ENCODE data around the gene IGSF8.

Gene IGSF8, protein sequence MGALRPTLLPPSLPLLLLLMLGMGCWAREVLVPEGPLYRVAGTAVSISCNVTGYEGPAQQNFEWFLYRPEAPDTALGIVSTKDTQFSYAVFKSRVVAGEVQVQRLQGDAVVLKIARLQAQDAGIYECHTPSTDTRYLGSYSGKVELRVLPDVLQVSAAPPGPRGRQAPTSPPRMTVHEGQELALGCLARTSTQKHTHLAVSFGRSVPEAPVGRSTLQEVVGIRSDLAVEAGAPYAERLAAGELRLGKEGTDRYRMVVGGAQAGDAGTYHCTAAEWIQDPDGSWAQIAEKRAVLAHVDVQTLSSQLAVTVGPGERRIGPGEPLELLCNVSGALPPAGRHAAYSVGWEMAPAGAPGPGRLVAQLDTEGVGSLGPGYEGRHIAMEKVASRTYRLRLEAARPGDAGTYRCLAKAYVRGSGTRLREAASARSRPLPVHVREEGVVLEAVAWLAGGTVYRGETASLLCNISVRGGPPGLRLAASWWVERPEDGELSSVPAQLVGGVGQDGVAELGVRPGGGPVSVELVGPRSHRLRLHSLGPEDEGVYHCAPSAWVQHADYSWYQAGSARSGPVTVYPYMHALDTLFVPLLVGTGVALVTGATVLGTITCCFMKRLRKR
- total RNA-seq, result 27.8 to 44.7 reads per million in 2 experiments

GRCh38 chr1:160097911-160098851 lies at the start of gene IGSF8:
Gene IGSF8, minus strand, starts transcription at chr1:160098619. Its CDS starts 147 bp downstream, at chr1:160098472.
- DNase-seq (ENCODE audit: low read depth), result peak; percentile 91

- DNase-seq (ENCODE audit: low read depth), result no peak
Observed at GRCh38 chr1:160148121-160148520, 49.7 kb upstream of the IGSF8 start.

DNA sequence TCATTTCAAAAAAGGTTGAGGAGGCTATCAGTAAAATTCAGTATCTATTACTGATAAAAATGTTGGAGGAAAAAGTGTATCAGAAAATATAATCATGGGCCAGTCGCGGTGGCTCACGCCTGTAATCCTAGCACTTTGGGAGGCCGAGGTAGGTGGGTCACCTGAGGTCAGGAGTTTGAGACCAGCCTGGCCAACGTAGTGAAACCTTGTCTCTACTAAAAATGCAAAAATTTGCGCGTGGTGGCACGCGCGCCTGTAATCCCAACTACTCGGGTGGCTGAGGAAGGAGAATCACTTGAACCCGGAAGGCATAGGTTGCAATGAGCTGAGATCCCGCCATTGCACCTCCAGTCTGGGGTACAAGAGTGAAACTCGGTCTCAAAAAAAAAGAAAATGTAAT lies 47.7 kb upstream of the IGSF8 start:
- no peak for DNase-seq (ENCODE audit: low read depth)

DNA sequence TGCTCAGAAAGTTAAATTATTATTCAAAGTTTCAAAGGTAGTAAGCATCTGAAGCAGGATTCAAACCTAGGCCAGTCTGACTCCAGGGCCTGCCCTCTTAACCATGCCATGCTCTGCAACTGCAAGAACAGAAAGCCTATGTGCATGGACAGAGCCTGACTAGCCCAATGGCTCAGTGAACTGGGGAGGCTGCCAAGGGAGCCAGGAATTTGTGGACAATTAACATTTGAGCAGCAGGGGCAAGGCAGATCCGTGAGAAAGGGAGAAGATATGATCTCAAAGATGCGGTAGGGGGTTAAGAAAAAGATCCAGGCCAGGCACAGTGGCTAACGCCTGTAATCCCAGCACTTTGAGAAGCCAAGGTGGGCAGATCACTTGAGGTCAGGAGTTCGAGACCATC lies 46.5 kb upstream of the IGSF8 start:
- no peak for DNase-seq (ENCODE audit: low read depth)

DNA sequence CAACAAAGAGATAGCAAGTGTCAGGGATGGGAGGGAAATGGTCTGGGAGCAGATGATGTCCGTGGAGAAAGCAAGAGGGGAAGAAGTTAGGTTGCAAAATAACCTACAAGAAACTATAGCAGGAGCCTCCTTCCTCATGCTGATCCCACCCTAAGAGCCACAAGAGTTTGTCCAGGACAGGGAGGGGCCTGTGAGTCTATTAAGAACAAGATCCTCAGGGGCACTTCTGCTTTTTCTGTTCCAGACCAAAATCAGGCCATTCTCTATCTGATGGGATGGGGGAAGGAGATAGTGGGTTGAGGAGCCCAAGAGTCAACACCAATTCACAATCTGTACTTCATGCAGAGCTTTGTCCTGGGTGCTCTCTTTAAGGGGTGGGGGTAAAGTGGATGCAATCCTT lies 45.3 kb upstream of the IGSF8 start:
- no peak for DNase-seq (ENCODE audit: low read depth)

- DNase-seq (ENCODE audit: low read depth), result no peak
Observed at GRCh38 chr1:160139840-160140239, 41.4 kb upstream of the IGSF8 start.

- DNase-seq (ENCODE audit: low read depth), result no peak
Observed at GRCh38 chr1:160137216-160137862, 38.9 kb upstream of the IGSF8 start.

GRCh38 chr1:160136926-160137200 lies 38.4 kb upstream of the IGSF8 start:
- no peak for DNase-seq (ENCODE audit: low read depth)

DNA sequence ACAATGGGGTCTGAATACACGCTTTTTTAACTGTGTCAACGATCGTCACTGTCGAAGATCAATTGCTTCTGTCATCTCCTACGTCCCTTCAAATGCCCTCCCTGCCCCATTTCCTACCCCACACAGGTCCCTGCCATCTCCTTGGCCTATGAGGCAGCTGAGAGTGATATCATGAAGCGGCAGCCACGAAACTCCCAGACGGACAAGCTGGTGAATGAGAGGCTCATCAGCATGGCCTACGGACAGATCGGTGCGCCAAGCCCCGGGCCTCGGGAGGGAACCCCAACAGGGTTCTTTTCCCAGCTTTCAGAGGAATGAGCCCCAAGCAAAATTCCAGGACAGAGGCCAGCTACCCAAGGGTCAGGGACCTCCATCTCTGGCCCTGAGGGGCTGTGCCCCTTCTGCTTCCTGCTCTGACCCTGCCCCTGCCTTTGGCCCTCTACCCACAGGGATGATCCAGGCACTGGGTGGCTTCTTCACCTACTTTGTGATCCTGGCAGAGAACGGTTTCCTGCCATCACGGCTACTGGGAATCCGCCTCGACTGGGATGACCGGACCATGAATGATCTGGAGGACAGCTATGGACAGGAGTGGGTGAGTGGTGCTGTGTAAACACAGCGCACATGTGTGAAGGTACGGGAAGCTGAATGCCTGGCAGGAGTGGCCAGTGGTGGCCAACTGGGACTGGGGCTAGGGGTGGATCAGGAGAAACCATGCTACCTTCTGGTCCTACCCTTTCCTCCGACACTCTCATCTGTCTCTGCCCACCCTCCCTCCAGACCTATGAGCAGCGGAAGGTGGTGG lies 37.9 kb upstream of the IGSF8 start:
- DNase-seq (ENCODE audit: low read depth), result no peak

DNA sequence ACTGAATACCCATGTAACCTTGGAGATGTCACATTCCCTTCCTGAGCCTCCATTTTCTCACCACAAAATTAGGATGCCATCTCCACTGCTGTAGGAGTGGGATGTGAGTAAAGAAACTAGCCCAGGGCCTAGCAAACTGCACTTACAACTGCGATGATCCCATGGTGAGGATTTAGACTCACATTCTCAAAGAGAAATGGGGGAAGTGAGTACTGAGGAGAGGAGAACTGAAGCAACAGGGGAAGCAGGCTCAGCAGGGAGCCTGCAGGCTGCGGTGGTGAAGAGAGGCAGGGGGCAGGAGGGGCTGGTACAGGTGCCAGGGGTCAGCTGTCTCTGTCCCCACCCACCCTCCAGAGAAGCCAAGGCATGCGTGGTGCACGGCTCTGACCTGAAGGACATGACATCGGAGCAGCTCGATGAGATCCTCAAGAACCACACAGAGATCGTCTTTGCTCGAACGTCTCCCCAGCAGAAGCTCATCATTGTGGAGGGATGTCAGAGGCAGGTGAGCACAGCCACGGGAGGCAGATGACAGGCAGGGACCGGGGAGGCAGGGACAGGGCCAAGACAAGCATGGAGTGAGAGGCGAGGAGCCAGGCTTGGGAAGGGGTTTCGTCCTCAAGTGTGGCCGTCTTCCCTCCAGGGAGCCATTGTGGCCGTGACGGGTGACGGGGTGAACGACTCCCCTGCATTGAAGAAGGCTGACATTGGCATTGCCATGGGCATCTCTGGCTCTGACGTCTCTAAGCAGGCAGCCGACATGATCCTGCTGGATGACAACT lies 36.6 kb upstream of the IGSF8 start:
- DNase-seq (ENCODE audit: low read depth), result no peak

DNA sequence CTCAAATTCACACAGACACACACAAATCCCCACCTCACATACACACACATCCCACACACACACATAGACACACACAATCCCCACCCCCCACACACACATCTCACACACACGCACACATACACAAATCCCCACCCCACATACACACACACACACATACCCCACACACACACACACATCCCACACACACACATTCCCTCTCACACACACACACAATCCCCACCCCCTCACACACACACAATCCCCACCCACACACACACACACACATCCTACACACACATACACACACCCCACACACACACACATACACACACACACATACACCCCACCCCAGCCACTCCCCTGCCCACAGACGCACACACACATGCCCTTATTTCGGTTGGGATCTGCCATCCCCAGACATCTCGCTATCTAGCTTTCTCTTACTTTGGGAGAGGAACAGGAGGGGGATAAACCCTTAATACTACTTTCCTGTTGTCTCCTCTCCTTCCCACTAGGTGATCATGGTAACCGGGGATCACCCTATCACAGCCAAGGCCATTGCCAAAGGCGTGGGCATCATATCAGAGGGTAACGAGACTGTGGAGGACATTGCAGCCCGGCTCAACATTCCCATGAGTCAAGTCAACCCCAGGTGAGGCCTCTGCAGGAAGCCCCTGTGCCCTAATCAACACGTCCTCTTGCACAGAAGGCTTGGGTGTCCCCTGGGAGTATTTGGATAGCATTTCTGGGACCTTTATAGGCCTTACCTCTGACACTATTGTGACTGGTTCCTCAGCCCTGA lies 35.8 kb upstream of the IGSF8 start:
- no peak for DNase-seq (ENCODE audit: low read depth)

- DNase-seq (ENCODE audit: low read depth), result no peak
Observed at GRCh38 chr1:160131803-160132565, 33.6 kb upstream of the IGSF8 start.

DNA sequence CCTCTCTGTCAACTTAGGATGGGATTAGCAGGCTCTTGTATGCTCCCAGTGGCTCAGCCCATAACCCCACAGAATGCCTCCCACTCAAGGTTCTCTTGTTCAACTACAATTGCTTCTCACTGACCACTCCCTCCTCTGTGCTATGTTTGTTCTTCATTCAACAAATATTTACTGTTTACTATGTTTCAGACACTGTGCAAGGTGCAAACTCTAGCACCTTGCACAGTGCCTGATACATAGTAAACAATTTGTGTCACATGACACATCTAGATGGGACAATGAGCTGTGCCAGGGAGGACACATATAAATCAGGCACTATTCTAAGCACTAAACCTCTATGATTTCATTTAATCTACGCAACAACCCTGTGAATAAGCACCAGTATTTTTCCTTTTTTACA lies 32.5 kb upstream of the IGSF8 start:
- DNase-seq (ENCODE audit: low read depth), result no peak

GRCh38 chr1:160130486-160130885 lies 32.1 kb upstream of the IGSF8 start:
- DNase-seq (ENCODE audit: low read depth), result no peak

DNA sequence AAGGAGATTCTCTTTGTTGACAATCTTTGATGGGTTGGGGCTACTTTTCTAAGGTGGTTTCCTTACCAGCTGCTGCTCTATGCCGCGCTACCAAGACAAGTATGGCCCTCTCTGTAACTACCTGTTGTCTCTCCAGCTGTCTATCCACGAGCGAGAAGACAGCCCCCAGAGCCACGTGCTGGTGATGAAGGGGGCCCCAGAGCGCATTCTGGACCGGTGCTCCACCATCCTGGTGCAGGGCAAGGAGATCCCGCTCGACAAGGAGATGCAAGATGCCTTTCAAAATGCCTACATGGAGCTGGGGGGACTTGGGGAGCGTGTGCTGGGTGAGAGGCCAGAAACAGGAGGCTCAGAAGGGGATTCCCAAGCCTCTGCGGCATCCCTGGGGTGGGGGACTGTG lies 31.5 kb upstream of the IGSF8 start:
- no peak for DNase-seq (ENCODE audit: low read depth)

DNA sequence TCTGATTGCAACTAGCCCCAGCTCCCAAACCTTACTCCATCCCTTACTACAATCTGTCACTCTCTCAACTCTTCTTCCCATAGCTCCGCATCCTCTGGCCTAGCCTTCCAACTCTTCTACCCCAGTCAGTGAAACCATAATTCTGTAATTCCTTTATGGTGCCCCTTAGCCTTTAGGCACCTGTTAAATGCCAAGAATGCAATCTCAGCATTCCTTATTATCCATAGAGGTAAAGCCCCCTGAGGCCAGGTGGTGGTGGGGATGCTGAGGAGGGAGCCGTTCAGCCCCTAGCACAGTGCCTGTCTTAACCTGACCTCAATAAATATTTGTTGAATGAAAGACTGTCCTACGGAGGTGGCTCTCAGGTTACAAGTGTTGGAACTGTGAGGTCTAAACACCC lies 31.1 kb upstream of the IGSF8 start:
- DNase-seq (ENCODE audit: low read depth), result no peak

DNA sequence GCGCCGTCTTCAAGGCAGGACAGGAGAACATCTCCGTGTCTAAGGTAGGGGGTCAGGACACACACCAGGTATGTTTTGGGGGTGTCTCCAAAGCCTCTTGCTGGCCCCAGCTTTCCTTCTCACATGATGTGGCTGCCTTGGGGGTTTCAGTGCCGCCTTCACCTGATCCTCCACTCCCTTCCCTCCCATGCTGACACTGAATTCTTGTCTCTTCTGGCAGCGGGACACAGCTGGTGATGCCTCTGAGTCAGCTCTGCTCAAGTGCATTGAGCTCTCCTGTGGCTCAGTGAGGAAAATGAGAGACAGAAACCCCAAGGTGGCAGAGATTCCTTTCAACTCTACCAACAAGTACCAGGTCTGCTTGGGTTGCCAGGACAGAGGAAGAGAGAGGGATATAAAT lies 30.6 kb upstream of the IGSF8 start:
- DNase-seq (ENCODE audit: low read depth), result no peak

- no peak for DNase-seq (ENCODE audit: low read depth)
Observed at GRCh38 chr1:160128636-160129035, 30.2 kb upstream of the IGSF8 start.

All from T follicular helper cell (primary cell).